HG03196 (cell line): ENCODE results near the gene AIFM1.

ENCODE experiments used
- ATAC-seq: cut with Tn5 transposase; IDR thresholded peaks from one replicate; pipeline ENCODE4 v1.9.1; 2021; ENCODE audit not compliant: unreplicated experiment

Gene AIFM1

GRCh38 chrX:130097507-130098209 is 68.0 kb downstream of the AIFM1 start:
- ATAC-seq: no peak

GRCh38 chrX:130095249-130096030 is 70.2 kb downstream of the AIFM1 start:
- no peak for ATAC-seq

- no peak for ATAC-seq
Observed at GRCh38 chrX:130094696-130095095, 70.9 kb downstream of the AIFM1 start.

- no peak for ATAC-seq
Observed at GRCh38 chrX:130093271-130093670, 72.4 kb downstream of the AIFM1 start.

GRCh38 chrX:130091980-130092522 is 73.6 kb downstream of the AIFM1 start:
- peak; percentile 97 for ATAC-seq

- no peak for ATAC-seq
Observed at GRCh38 chrX:130090364-130090763, 75.3 kb downstream of the AIFM1 start.

- peak; percentile 38 for ATAC-seq
Observed at GRCh38 chrX:130086447-130087206, 79.0 kb downstream of the AIFM1 start.

GRCh38 chrX:130085551-130086446 is 79.8 kb downstream of the AIFM1 start:
- ATAC-seq: no peak

- peak; percentile 28 for ATAC-seq
Observed at GRCh38 chrX:130084631-130085237, 80.9 kb downstream of the AIFM1 start.

- ATAC-seq: peak; percentile 27
Observed at GRCh38 chrX:130083656-130084382, 81.8 kb downstream of the AIFM1 start.

GRCh38 chrX:130083107-130083490 is 82.5 kb downstream of the AIFM1 start:
- no peak for ATAC-seq

- peak; percentile 42 for ATAC-seq
Observed at GRCh38 chrX:130082244-130083106, 83.2 kb downstream of the AIFM1 start.

GRCh38 chrX:130081421-130082045 is 84.1 kb downstream of the AIFM1 start:
- ATAC-seq: no peak

GRCh38 chrX:130080791-130081367 is 84.8 kb downstream of the AIFM1 start:
- no peak for ATAC-seq

- no peak for ATAC-seq
Observed at GRCh38 chrX:130079824-130080406, 85.7 kb downstream of the AIFM1 start.
